NCI-H526 treated with DMSO at 0.1 percent for 48 hours (cell line): ENCODE results near the gene MAPKBP1.

Experiments used
- DNase-seq: peaks from one replicate; lab custom pipeline; 2025; lab: John Stamatoyannopoulos, UW

Gene MAPKBP1

DNA sequence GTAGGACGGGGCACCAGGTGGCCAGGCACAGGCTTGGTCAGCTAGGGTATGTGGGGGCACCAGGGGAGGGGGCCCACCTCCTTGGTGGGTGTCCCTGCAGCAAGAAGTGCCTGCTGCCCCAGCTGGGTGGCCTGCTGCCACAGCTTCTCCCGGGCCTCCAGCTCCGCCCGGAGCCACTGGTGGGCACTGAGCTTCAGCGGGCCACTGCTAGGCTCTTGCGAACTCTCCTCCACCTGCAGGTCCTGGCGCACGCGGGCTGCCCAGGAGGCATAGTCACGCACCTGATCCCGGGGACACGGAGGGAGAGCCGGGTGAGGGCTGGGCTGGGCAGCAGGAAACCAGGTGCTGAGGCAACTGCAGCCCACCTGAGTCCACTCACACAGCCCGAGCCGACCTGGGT lies 94.0 kb downstream of the MAPKBP1 start:
- no peak for DNase-seq

DNA sequence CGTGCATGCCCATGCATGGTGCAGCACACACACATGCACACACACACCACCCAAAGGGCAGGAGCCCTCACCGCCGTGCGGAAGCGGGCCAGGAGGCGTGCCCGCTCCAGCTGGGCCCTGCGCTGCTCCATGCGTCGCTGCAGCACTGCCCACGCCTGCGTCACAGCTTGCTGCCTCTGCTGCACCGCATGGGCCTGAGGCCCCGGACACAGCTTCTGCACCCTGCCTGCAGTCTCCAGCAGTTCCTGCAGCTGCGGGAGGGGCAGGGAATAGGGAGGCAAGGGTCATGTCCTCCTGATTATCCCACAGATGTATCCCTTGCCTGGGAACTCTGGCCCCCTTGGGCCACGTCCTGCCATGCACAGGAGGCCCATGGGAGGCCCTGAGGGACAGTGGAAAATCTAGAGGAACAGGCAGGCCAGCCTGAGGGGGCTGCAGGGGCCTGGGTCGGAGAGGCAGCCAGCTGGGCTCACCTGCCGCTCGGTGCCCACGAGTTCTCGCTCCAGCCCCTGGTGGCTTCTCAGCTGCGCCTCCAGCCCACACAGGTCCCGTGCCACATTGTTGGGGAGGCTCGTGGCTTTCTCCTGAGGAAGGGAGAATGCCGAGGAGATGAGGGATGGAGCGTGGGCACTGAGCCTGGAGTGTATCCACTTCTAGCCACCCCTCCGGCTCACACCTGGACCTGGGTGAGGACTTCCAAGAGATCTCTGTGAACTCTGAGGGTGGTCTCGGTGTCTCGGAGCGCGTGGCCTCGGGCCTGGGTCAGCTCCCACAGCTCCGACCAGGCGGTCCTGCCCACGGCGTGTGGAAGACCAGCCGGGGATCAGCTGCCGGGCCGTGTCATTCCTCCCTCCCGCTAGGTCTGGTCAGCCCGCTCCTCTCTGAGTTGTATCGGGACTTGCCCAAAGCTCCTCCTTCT lies 95.7 kb downstream of the MAPKBP1 start:
- DNase-seq, result no peak

DNA sequence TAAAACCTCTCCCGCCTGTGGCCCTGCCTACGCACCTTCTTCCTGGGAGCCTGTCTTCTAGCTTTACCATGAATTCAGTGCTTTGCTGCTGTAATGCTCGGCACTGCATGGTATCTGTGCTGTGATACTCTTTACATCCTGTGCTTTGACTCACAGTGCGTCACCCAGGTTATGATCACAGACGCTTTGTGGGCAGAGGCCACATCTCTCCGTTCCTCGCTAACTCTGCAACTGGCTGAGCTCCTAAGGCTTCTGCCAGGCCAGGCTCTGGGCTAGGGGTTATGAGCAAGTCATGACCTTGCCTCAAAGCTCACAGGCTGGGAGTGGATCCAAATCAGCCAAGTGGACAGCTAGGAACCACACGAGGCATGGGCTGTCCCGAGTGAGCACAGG lies 96.4 kb downstream of the MAPKBP1 start:
- DNase-seq, result no peak

DNA sequence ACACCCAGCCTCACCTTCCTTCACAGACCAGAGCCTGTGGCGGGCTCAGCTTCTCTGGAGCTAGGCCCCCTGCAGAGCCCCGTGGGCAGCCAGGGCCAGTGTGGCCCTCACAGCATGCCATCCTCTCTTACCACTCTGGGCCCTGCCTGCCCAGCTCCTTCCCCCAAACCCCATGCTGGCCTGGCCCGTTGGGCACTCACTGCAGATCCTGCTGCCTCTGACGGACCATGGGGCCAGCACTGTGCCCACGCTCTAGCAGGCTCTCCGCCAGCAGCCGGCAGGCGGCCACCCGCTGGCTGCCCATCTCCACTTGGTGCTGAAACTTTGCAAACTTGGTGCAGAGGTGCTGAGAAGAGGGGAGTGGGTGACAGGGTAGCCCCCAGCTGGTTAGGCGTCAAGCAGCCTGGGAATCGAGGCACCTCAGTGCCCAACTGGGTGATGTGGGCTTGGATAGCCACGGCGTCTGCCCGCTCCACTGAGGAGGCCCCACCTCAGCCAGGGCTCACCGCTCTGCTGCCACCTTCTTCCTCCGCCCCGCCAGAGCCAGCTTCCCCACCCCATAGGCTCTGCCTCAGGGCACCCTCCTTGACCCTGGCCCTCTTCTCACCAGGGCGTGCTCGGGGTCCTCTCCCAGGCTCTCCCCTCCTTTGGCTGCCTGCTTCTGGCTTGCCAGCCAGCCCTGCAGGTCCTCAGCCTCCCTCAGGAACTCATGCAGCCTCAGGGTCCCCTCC lies 97.1 kb downstream of the MAPKBP1 start:
- no peak for DNase-seq

DNA sequence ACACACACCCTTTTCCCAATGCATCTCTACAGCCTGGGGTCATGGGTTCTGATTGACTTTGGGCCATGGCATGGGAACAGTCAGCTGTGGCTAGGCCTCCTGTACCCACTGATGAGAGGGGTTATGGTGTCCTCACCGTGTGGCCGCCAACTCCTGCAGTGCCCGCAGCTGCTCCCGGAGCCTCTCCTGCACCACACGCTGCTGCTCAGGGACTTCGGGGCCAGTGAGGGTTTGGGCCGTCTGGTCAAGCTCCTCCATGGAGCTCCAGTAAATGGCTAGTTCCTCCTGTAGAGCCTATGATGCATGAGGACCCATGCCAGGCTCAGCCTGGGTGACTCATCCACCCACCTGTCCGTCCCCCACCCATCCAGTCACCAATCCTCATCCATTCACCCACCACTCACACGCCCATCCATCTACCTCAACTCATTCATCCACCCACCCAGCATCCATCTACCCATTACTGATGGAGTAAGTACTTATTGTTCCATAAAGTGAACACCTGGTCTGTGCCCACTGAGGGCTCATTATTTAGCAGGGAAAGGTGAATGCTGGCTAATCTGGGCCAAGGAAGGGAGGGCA lies 98.0 kb downstream of the MAPKBP1 start:
- DNase-seq, result no peak

DNA sequence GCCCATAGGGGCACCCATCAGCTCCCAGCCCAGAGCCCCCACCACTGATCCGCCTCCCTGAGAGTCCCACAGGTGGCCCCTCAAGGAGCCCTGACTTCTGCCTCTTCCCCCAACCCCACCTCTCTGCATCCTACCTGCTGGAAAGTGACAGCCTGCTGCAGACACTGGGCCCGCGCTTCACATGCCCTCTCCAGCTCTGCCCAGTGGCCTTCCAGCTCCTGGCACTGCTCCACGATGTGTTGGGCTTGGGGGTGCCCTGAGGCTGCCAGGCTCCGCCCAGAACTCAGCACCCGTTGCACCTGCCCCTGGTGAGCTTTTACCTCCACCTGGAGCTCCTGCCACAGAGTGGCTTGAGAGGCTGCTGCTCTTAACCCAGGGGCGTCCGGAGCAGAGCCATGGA lies 99.4 kb downstream of the MAPKBP1 start:
- no peak for DNase-seq

DNA sequence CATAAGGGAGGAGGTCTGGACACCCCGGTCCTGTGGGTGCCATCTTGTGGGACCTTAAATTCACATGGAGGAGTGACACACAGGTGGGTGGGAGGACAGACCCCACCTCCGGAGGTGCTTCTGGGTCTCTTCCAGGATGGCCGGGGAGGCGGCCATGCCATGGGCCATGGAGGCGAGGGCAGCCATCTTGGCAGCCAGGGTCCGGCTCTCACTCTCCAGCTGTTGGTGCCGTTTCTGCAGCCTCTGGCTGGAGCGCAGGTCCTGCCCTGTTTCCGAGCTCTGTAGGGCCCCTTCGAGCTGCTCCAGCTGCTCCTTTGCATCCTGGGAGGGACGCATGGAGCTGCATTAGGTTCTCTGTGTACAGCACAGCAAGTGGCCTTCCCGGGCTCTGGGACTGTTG lies 100.5 kb downstream of the MAPKBP1 start:
- DNase-seq, result no peak

DNA sequence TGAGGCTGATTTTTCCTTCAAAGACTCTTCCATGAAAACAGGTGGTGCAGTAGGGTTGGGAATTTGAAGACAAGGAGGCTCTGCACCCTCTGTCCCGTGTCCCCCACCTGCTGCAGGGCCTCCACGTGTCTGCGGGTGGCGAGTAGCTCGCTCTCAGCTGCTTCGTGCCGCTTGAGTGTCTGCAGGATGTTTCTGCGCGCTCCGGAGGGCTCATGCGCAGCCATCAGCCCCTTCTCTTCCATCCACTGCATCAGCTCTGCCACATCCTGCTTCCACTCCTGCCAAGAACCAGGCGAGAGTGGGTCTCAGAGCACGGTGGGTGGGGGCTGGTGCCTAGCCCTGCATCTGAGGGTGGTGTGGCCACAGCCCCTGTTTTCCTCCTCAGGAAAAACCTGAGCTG lies 101.7 kb downstream of the MAPKBP1 start:
- no peak for DNase-seq

DNA sequence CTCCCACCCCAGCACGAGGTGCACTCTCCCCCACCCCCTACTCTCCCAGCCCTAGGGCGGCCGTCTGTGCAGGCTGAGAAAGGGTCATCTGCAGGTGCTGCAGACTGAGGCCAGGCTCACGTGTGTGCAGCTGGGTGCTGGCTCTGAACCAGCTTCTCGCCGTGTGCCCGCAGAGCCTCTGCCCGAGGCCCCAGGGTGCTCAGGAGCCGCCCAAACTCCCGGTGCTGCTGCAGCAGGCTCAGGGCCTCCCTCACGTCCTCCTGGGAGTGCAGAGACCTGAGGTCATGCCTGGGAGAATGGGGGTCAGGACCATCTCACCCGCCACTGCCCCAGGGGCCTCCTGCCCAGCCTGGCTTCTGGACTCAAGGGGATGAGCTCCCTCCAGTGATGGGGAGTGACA lies 102.4 kb downstream of the MAPKBP1 start:
- no peak for DNase-seq
